HG02884 (cell line): ENCODE results near the gene TMEM176B.
"Not testable (repeated sequence)": the region's sequence is repeated elsewhere in the genome, so short reads cannot be mapped to it uniquely, and the experiment has no call there.

Source experiments
- ATAC-seq: cut with Tn5 transposase; IDR thresholded peaks from one replicate; pipeline ENCODE4 v1.9.1; 2021; ENCODE audit warnings: mild to moderate bottlenecking, moderate library complexity; ENCODE audit not compliant: unreplicated experiment

Gene TMEM176B

GRCh38 chr7:150823484-150824126 is 23.4 kb upstream of the TMEM176B start:
- no peak for ATAC-seq

GRCh38 chr7:150823043-150823442 is 22.9 kb upstream of the TMEM176B start:
- ATAC-seq: no peak

DNA sequence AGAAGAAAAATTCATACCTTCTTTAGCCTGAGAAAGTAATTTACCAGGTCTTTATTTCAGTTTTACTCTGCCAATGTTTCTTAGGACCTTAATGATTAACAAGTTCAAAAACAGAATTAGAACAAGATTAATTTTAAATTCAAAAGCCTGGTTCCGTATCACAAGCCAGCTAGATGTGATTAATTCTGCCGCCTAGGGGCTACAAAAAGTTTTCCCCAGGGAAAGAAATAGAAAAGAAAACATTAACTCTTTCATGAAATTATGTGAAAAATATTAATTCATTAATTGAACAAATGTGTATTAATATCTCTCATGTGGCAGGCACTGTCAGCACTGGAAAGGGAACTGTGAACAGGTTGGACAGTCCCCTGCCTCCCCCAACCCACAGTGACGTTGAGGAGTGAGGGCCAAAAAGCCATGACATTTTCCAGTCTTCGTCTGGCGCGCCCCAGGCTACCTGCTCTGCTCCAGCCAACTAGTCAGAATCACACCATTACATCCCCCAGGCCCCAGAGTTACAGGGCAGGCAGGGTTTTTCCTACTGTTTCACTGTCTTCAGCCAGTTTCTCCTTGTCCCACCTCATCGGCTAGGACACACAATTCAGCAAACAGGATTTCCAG is 20.5 kb upstream of the TMEM176B start:
- ATAC-seq: no peak

GRCh38 chr7:150820148-150820547 is 20.0 kb upstream of the TMEM176B start:
- no peak for ATAC-seq

DNA sequence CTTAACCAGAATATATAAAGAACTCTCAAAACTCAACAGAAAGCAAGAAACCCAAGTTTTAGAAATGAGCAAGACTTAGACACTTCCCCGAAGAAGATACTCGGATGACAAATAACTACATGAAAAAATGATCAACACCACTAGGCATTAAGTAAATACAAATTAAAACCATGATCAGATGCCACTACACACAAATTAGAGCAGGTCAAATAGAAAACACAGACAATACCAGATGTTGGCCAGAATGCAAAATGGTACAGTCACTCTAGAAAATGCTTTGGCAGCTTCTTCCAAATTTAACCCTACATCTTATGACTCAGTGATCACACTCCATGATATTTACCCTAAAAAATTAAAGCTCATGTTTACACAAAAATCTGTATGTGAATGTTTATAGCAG is 18.8 kb upstream of the TMEM176B start:
- no peak for ATAC-seq

- no peak for ATAC-seq
Measured at GRCh38 chr7:150814328-150815001, 14.3 kb upstream of the TMEM176B start.

- not testable (repeated sequence) for ATAC-seq
Measured at GRCh38 chr7:150807616-150808438, 7.7 kb upstream of the TMEM176B start.

GRCh38 chr7:150806863-150807262 is 6.7 kb upstream of the TMEM176B start:
- no peak for ATAC-seq

DNA sequence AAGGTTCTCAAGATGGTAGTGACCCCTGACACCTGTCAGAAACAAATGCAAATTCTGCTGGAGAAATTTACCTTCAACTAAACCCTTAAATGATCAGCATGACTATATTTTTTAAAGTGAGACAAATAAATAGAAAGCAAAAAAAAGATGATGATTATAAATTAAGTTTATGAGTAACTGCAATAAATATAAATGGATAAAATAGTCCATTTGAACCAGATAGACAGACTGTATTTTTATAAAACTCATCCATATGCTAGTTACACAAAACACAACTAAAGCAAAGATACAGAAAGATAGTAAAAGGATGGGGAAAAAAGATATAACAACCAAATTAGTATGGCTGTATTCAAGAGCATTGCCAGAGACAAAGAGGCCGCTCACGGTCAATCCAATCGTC is 6.3 kb upstream of the TMEM176B start:
- no peak for ATAC-seq

GRCh38 chr7:150805864-150806263 is 5.7 kb upstream of the TMEM176B start:
- ATAC-seq: no peak

- ATAC-seq: no peak
Measured at GRCh38 chr7:150804802-150805201, 4.6 kb upstream of the TMEM176B start.

GRCh38 chr7:150803161-150803860 is 3.1 kb upstream of the TMEM176B start:
- no peak for ATAC-seq

DNA sequence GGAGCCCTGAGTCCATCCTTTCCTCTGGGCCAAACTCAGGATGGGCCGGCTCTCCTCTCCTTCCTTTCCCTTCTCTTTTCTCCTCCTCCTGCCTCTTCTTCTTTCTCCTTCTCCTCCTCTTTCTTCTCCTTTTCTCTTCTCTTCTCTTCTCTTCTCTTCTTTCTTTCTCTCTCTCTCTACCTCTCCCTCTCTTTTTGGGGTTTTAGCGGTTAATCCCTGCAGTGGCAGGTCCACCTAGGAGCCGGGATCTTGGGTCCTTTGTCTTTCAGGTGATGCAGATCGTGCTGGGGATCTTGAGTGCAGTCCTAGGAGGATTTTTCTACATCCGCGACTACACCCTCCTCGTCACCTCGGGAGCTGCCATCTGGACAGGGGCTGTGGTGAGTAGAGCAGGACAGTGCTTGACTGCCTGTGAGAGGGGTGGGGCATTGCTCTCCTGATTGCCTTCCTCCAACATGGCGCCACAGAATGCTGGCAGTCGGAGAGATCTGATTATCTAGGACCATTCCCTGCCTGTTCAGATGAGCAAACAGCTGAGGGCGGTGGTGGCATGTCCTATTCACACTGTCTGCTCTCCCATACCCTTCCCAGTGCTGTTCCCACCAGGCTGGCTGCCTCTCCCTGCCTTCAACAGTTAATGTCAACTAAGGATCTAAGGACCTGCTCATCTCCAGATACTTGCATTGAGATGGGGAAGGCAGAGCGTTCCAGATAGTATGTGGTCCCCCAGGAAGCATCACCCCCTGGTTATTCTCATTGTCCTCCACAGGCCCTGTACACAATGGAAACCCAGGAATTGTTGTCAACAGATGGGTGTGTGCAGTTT is 2.0 kb upstream of the TMEM176B start:
- no peak for ATAC-seq

DNA sequence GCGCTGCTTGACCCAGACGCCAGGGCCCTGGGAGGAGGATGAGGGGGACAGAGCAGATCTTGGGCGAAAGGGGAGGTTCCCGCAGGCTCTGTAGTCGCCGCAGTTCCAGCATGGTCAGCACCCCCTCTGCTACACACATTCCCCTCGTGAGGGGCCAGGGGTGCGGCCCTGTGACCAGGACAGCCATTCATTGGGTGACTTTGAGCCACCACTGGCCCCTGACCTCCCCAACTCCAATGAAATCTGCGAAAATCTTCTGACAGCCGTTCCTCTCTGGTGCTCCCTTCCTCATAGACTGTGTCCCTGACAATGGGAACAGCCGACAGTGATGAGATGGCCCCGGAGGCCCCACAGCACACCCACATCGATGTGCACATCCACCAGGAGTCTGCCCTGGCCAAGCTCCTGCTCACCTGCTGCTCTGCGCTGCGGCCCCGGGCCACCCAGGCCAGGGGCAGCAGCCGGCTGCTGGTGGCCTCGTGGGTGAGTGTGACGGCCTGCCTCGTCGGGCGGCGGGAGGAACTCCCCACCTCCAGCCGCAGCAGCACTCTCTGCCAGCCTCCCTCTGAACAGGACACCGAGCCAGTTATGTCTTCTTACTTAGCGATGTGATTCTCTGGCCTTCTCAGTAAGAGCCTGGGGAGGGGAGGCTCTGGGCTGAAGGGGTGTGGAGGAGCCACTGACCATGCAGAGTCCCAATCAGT is 1.2 kb upstream of the TMEM176B start:
- ATAC-seq: no peak

GRCh38 chr7:150800581-150801241 is 547 bp upstream of the TMEM176B start, which contains the start of gene TMEM176A:
TSS of gene TMEM176A (plus strand) at chr7:150800769. CDS start at chr7:150801551, 782 bp downstream.
- no peak for ATAC-seq

DNA sequence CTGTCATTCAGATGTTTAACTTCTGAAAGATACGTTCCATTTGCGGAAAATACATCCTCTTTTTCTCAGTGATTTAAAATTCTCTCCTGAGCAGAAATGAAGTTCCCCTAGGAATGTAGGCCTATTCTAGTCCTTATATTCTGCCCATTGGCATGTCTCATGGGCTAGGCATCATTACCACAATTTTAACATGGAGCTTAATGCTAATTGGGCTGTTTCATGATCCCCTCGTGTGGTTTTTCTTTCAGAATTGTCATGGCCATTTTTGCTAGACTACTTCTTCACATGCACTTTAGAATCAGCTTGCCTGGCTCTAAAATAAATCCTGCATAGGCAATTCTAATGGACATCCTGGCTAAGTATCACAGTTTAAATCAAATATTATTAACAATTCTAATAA is 1.0 kb downstream of the TMEM176B start:
- ATAC-seq: no peak

- no peak for ATAC-seq
Measured at GRCh38 chr7:150797661-150798060, 2.5 kb downstream of the TMEM176B start.

DNA sequence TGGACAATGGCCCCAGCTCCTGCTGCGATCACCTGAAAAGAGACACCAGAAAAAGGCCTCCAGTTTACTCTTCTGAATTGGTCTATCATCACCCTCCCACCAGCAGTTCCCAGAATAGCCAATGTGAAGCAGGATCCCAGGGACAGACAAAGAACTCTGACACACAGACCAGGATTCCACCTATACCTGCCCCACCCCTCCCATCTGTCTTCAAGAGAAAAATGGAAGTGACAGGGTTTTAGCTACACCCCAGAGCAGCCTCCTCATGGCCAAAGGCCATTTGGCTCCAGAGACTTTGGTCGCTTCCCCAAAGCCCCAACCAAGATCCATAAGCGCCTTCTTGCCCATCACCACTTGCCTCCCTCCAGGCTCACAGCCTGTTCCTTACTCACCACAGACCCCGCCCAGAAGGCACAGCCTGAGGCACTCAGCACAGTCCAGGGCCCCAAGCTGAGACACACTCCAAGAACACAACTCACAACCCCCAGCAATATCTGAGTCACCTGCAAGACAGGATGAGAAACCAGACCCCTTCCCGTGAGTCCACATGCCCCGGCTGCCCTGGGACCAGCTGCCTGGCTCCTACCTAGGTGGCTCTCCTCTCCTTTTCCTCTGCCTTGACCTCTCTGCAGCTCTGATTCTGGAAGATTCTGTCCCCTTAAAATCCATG is 6.5 kb downstream of the TMEM176B start:
- ATAC-seq: no peak
